Psoas muscle (tissue), 8 donors: ENCODE measurements around the gene THOC6. TPM values are rescaled to one million over a fixed set of nuclear protein-coding genes. Genes with fewer than 3 reads are reported as not detected.

ENCODE experiments used
- ATAC-seq, 4 donors: fragments of 200-7000 bp; cut with Tn5 transposase; one replicate each; pipeline ENCODE4 v1.9.1; 2020; ENCODE audit warnings: moderate library complexity in 3 of 4, mild to moderate bottlenecking in 2 of 4
- DNase-seq, 2 donors: peaks; one replicate each; pipeline ENCODE4 v3.0.0-alpha.2; 2020
- H3K27ac ChIP-seq: fragments of 200-600 bp; one replicate; pipeline ENCODE4 v1.8.0; 2022
- H3K27me3 ChIP-seq, 3 donors: fragments of 200-600 bp in 1 of 3; one replicate each; pipeline versions ENCODE4 v1.6.1 to v1.8.0; 2013 to 2022; ENCODE audit warnings: low read length in 2 of 3, mild to moderate bottlenecking in 2 of 3, moderate library complexity in 1 of 3; ENCODE audit not compliant: insufficient read depth in 3 of 3
- H3K36me3 ChIP-seq, 2 donors: fragments of 200-600 bp in 1 of 2; one replicate each; pipeline versions ENCODE4 v1.6.1 to v1.8.0; 2013 to 2022; ENCODE audit warnings: low read depth in 1 of 2, mild to moderate bottlenecking in 1 of 2, moderate library complexity in 1 of 2; ENCODE audit not compliant: insufficient read depth in 1 of 2
- H3K4me1 ChIP-seq: fragments of 200-600 bp; one replicate; pipeline ENCODE4 v1.8.0; 2022
- H3K4me3 ChIP-seq: fragments of 200-600 bp; one replicate; pipeline ENCODE4 v1.8.0; 2022; ENCODE audit warnings: mild to moderate bottlenecking
- H3K9me3 ChIP-seq: fragments of 200-600 bp; one replicate; pipeline ENCODE4 v1.8.0; 2022
- WGBS, 3 donors: extraction: QIAGEN DNeasy Blood & Tissue Kit; methylation state at CpG; one replicate each; pipeline versions ENCODE4 v1.1.6 to v1.1.7; 2013; 5-methylcytosine and 5-hydroxymethylcytosine counted together
- intact Hi-C, 2 donors: fragments of 100-400 bp; cut with DNase I; formaldehyde crosslinking; loops; one replicate each; pipeline versions ENCODE4 v1.11.0 to v1.14.2; 2022
- polyA plus RNA-seq, 3 donors: library from polyadenylated mRNA; stranded (reverse); fragments of 200-250 nt; gene quantifications; one replicate each; pipeline ENCODE4 v1.2.3, GENCODE V29; 2013
- total RNA-seq, 4 donors: library from RNA; stranded (reverse); fragmentation: NEBNext Ultra II Directional in 2 of 4; extraction: Animal tissue kit (Norgen Biotek cat#: 25700) in 2 of 4; gene quantifications; one replicate each; pipeline versions ENCODE4 v1.2.1 to v1.2.4, GENCODE V29; 2021 to 2023
- TF ChIP-seq, protein P1 (sequence below): fragments of 200-600 bp; IDR thresholded peaks from one replicate; pipeline ENCODE4 v1.8.0; 2022; ENCODE audit warnings: antibody characterized with exemption
- donor health status: healthy with polysubstance abuse.
- donor health status: DM: no; HTN: no; CAD: no; lungs with moderate emphysema.
- donor health status: Bipolar disorder and iron deficiency.
- donor health status: healthy.
- donor health status: DM: yes; HTN: yes; CAD: no.
- donor health status: DM: no; HTN: no; CAD: no.
- donor health status: DM: no; HTN: no; CAD: no.
- donor health status: DM: yes; HTN: yes; CAD: no.

Gene THOC6
- total and polyA plus RNA-seq, 7 donors, result 17.0 to 72.2 (median 26.9) TPM

DNA sequence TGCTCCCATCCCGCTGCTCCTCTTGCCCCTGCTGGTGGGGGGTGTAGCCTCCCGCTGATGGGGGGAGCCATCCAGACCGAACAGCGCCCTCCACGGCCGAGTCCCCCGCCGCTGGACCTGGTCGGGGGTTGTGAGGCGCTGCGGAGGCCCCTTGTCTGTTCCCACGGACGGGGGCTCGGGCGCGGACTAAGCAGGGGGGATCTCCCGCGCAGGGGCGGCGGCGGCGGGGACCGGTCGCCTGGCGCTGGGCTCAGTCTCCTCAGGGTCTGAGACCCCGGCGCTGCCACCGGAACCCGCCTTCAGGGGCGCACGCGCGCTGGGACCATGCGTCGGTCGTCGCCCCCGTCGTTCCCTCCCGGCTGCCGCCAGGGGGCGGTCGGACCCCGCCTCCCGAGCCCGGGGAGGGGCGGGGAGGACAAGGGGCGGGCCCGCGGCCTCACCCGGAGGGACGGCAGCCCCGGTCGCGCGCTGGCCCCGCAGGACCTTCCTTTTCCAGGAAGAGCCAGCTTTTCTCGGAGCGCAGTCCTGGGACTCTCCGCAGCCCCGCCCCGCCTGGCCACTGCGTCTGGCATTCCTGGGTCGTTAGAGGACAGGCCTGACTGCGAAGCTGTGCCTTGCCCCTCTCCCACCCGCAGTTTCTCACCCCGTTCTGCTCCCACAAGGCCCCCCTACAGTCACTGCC, 35.3 kb downstream of the THOC6 start:
- H3K27ac ChIP-seq, result peak overlapping the region; percentile 76
- intact Hi-C loops, result loop anchor here (1.0 to 5.0 kb wide), 4 partner anchors 68 to 112 kb away; no protein-coding TSS in a partner anchor
- TF ChIP-seq, protein P1, sequence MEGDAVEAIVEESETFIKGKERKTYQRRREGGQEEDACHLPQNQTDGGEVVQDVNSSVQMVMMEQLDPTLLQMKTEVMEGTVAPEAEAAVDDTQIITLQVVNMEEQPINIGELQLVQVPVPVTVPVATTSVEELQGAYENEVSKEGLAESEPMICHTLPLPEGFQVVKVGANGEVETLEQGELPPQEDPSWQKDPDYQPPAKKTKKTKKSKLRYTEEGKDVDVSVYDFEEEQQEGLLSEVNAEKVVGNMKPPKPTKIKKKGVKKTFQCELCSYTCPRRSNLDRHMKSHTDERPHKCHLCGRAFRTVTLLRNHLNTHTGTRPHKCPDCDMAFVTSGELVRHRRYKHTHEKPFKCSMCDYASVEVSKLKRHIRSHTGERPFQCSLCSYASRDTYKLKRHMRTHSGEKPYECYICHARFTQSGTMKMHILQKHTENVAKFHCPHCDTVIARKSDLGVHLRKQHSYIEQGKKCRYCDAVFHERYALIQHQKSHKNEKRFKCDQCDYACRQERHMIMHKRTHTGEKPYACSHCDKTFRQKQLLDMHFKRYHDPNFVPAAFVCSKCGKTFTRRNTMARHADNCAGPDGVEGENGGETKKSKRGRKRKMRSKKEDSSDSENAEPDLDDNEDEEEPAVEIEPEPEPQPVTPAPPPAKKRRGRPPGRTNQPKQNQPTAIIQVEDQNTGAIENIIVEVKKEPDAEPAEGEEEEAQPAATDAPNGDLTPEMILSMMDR, result peak; percentile 97
- H3K36me3 ChIP-seq, result no peaks in the 10 kb centered on the region
- H3K4me3 ChIP-seq, result peak overlapping the region; percentile 90
- no peaks in the 10 kb centered on the region for H3K27me3 ChIP-seq
- DNase-seq, result peak; percentile 90 to 93
- peaks cover 35% of the 10 kb centered on the region for H3K4me1 ChIP-seq
- ATAC-seq, result peak; percentile 91 to 98 (median 94)
- no peaks in the 10 kb centered on the region for H3K9me3 ChIP-seq
- WGBS, 3 donors, result 0 to 1% (median 1%) methylated on average over 20 to 67 of the region's 67 CpGs

GRCh38 chr16:3059723-3060242, 35.9 kb downstream of the THOC6 start:
- no peaks in the 10 kb centered on the region for H3K27me3 ChIP-seq
- H3K27ac ChIP-seq, result peak overlapping the region; percentile 76
- WGBS, 3 donors, result 41 to 47% (median 42%) methylated on average over 9 of the region's 9 CpGs
- H3K36me3 ChIP-seq, result no peaks in the 10 kb centered on the region
- H3K4me1 ChIP-seq, result peaks cover 40% of the 10 kb centered on the region
- DNase-seq, result no peak
- intact Hi-C loops, result loop anchor here (1.0 to 5.0 kb wide), 5 partner anchors 38 to 111 kb away; partner anchors contain the start of gene ZSCAN10 (in 2 of the 2)
- peak overlapping the region; percentile 90 for H3K4me3 ChIP-seq
- H3K9me3 ChIP-seq, result no peaks in the 10 kb centered on the region
- TF ChIP-seq, protein P1, result no peak
- ATAC-seq, result no peak

GRCh38 chr16:3060339-3061127, 36.7 kb downstream of the THOC6 start:
- ATAC-seq, result peak in 1 of 4 donors; percentile 31

DNA sequence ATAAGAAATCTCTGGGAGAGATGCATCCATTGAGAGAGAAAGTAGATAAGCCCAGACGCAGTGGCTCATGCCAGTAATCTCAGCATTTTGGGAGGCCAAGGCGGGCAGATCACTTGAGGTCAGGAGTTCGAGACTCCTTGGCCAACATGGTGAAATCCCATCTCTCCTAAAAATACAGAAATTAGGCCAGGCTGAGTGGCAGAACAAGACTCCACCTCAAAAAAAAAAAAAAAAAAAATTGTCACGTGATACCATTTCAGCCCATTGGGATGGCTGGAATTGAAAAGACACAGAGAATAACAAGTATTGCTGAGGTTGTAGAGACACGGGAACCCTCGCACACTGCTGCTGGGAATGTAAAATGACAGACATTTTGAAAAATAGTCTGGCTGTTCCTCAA, 38.7 kb downstream of the THOC6 start:
- TF ChIP-seq, protein P1, result no peak
- H3K27me3 ChIP-seq, result no peaks in the 10 kb centered on the region
- no peak for DNase-seq
- no peak overlapping the region for H3K4me3 ChIP-seq
- H3K27ac ChIP-seq, result peak overlapping the region; percentile 33
- peaks cover 49% of the 10 kb centered on the region for H3K4me1 ChIP-seq
- H3K36me3 ChIP-seq, result peaks cover 0 to 2% of the 10 kb centered on the region in 2 donors
- intact Hi-C loops, result loop anchor here (5.0 kb wide), 1 partner anchor 35 kb away; the partner anchor contains the start of gene ZSCAN10 (in 2 of the 2)
- ATAC-seq, result peak in 1 of 4 donors; percentile 1
- no peaks in the 10 kb centered on the region for H3K9me3 ChIP-seq
- WGBS, 3 donors, result 43 to 77% (median 52%) methylated on average over 6 of the region's 6 CpGs

More at GRCh38 chr16:3060339-3061127, 36.7 kb downstream of the THOC6 start:
- TF ChIP-seq, protein P1, result no peak
- 37 to 39% (median 39%) methylated on average over 14 of the region's 14 CpGs for WGBS, 3 donors
- intact Hi-C loops, result loop anchor here (5.0 kb wide), 1 partner anchor 37 kb away; the partner anchor contains the start of gene ZSCAN10 (in 2 of the 2)
- H3K36me3 ChIP-seq, result no peaks in the 10 kb centered on the region
- H3K4me3 ChIP-seq, result no peak overlapping the region
- peaks cover 47% of the 10 kb centered on the region for H3K4me1 ChIP-seq
- H3K9me3 ChIP-seq, result no peaks in the 10 kb centered on the region
- H3K27me3 ChIP-seq, result no peaks in the 10 kb centered on the region
- H3K27ac ChIP-seq, result peak overlapping the region; percentile 76
- DNase-seq, result no peak
